LNCaP clone FGC (cell line): ENCODE data around the gene COLEC12.
A peak's percentile ranks its signal among the peaks of the same experiment; 100 is the strongest.
"Not testable (repeated sequence)": the region's sequence is repeated elsewhere in the genome, so short reads cannot be mapped to it uniquely, and the experiment has no call there.

Experiments
- DNase-seq: peaks from one replicate; pipeline ENCODE4 v3.0.0-alpha.2; 2011; ENCODE audit warnings: low read depth
- H3K4me3 ChIP-seq: 2 replicates; pipeline ENCODE4 v1.5.1; 2011; ENCODE audit warnings: mild to moderate bottlenecking, low read depth, low read length, control low read depth
- TF ChIP-seq, protein P1 (sequence below): IDR thresholded peaks from 2 replicates; pipeline ENCODE4 v1.5.1; 2012; ENCODE audit warnings: mild to moderate bottlenecking; ENCODE audit not compliant: control insufficient read depth, insufficient read depth; ENCODE audit errors: extremely low read depth

The COLEC12 gene

DNA sequence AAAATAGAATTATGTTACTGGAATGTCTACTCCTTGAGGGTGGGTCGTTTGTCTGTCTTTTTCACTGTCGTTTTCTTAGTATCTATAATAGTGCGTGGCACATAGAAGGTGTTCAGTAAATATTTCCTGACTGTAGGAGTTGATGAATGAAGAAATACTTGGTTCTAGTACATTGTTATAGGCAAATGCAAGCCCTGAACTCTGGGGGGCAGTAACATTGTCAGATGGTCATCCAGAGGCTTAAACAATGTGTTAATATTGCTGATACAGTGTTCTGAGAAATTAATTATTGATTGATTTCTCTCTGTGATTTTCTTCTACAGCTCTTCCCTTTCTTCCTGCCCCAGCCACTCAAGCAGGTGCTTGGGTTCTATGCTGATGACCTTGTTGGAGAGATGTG, 208.2 kb downstream of the COLEC12 start:
- no peak overlapping the region for H3K4me3 ChIP-seq
- TF ChIP-seq, protein P1, sequence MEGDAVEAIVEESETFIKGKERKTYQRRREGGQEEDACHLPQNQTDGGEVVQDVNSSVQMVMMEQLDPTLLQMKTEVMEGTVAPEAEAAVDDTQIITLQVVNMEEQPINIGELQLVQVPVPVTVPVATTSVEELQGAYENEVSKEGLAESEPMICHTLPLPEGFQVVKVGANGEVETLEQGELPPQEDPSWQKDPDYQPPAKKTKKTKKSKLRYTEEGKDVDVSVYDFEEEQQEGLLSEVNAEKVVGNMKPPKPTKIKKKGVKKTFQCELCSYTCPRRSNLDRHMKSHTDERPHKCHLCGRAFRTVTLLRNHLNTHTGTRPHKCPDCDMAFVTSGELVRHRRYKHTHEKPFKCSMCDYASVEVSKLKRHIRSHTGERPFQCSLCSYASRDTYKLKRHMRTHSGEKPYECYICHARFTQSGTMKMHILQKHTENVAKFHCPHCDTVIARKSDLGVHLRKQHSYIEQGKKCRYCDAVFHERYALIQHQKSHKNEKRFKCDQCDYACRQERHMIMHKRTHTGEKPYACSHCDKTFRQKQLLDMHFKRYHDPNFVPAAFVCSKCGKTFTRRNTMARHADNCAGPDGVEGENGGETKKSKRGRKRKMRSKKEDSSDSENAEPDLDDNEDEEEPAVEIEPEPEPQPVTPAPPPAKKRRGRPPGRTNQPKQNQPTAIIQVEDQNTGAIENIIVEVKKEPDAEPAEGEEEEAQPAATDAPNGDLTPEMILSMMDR = 0 out of 2 replicates have a peak, but pooled peaks have one; percentile 7
- no peak for DNase-seq

DNA sequence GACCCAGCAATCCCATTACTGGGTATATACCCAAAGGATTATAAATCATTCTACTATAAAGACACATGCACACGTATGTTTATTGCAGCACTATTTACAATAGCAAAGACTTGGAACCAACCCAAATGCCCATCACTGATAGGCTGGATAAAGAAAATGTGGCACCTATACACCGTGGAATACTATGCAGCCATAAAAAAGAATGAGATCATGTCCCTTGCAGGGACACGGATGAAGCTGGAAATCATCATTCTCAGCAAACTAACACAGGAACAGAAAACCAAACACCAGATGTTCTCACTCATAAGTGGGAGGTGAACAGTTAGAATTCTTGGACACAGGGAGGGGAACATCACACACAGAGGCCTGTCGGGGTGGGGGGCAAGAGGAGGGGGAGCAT, 210.5 kb downstream of the COLEC12 start:
- not testable (repeated sequence) for H3K4me3 ChIP-seq, DNase-seq

DNA sequence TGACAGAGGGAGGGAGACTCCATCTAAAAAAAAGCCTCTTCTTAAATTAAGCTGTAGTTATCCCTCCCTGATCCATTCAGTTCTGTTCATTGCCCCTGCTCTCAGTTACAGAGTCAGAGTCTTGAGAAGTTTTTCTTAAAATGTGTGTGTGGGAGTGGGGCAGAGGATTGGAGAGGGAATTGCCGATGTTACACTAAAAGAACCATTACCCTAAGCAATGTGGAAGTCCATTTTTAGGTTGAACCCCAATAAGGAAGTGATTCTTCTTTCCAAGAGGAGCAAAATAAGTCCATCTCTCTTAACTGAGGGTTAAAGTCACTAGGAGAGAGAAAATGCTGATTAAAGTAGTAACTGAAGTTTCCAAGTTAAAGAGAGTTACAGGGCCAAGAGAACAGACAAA, 211.5 kb downstream of the COLEC12 start:
- TF ChIP-seq, protein P1 = no peak
- no peak overlapping the region for H3K4me3 ChIP-seq
- no peak for DNase-seq

DNA sequence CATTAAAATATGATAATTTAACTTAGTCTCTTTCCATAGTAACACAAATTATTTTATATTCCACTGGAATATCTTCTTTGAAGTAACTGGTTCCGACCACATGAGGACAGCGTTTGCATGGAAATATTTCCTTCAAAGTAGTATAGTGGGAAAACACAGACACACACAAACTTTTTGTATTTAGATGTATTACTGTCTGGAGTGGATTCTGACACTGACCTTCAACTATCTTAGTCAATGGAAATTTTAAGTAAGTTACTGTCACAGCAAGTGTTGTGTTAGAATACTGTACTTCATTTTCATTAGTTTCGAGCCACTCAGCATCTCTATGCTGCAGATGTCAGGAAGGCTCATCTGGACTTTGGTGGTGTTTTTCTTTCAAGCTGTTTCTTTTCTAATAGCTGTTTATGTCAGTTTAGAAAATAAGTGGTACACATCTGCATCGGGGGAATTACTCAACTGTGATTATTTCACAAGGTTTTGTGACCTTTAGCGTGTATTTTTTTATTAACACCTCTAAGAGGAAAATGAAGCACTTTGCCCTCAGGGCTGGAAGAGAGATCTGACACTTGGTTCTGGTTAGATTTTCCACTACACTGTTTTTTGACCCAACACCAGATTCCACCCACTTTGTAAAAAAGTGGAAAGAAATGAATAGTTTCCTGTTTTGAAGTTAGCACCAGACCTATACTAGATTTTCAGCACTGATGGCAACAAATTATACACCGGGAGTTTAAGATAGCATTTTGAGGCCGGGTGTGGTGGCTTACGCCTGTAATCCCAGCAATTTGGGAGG, 213.8 kb downstream of the COLEC12 start:
- TF ChIP-seq, protein P1 = peak; percentile 88
- DNase-seq = no peak

DNA sequence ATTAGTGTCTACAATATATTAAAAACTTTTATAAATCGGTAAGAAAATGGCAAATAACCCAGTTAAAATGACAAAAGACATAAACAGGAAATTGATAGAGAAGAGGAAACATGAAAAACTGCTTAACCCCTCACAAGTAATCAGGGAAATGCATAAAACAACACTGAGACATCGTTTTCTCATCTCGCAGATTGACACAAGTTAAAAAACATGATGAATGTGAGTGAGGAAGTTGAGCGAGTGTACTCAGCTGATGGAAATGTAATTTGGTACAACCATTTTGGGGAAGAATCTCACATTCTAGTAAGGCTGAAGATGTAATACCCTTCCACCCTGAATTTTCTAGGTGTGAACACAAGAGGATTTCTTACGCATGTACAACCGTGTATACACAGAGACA, 214.7 kb downstream of the COLEC12 start:
- TF ChIP-seq, protein P1 = no peak
- no peak overlapping the region for H3K4me3 ChIP-seq
- DNase-seq = no peak

More for the DNA sequence above, 213.8 kb downstream of the COLEC12 start:
- H3K4me3 ChIP-seq = no peak overlapping the region

DNA sequence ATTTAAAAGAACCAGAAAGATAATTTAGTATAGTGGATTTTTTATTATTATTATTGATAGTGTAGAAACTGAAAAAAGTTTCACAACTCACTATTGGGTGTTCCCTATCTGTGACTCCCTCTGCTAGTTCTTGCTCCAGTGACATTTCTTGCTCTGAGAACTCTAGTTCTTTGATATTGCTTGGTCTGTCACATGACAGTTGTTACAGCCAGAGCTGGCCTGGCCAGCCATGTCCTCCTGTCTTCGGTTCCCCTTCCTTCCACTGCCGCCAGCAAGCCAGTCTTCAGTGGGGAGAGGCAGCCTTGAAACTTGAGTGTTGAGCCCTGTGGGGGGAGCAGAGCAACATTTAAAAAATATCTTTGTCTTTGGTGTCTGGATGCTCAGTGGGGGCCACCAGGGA, 225.0 kb downstream of the COLEC12 start:
- TF ChIP-seq, protein P1 = no peak
- no peak for DNase-seq
- H3K4me3 ChIP-seq = no peak overlapping the region

DNA sequence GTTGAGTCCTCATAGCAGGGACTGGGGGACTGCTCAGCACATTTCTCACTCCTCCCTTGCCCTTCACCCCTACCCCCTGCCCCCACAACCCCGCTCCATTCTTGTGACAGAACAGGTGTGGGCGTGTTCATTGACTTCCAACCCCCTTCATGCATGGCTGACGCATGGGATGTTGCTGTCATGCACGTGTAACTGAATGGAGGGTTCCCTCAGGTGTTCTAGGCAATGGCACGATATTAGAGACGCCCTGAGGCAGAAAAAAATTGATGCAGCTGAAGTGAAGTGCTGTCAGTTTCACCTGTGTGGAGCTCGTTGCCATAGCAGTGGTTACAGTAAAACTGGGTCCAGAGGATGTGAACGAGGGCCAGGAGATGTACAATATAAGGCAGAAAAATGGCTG, 226.2 kb downstream of the COLEC12 start:
- no peak for DNase-seq
- TF ChIP-seq, protein P1 = no peak

More for the DNA sequence above, 226.2 kb downstream of the COLEC12 start:
- no peak overlapping the region for H3K4me3 ChIP-seq
